Inflammatory macrophage treated with lipopolysaccharide for 1 hour (primary cell): ENCODE data around the gene DCK.

Source experiments
- DNase-seq, 2 donors: peaks; one replicate each; pipeline ENCODE4 v3.0.0-alpha.2; 2020 to 2022

Gene DCK

DNA sequence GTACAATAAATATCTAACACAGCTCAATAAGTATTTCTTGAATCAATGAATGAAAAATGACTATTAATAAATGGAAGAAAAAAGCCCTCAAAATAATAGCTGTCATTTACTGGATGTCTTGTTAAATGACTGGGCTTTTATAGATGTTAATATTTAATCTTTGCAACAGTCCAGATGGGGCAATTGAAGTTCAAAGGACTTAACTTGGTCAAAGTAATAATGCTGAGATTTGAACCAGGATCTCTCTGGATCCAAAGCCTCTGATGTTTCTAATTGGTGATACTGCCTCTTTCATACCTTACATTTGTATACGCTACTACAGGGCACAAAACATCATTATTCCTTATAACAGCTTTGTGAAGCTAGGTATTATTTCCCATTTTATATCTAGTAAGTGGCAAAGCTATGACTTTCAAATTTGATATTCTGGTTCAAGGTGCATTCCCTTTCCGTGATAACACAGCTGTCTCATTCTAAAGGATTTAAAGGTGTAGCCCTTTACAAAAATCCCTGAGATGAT, 72.6 kb downstream of the DCK start:
- DNase-seq, result no peak

DNA sequence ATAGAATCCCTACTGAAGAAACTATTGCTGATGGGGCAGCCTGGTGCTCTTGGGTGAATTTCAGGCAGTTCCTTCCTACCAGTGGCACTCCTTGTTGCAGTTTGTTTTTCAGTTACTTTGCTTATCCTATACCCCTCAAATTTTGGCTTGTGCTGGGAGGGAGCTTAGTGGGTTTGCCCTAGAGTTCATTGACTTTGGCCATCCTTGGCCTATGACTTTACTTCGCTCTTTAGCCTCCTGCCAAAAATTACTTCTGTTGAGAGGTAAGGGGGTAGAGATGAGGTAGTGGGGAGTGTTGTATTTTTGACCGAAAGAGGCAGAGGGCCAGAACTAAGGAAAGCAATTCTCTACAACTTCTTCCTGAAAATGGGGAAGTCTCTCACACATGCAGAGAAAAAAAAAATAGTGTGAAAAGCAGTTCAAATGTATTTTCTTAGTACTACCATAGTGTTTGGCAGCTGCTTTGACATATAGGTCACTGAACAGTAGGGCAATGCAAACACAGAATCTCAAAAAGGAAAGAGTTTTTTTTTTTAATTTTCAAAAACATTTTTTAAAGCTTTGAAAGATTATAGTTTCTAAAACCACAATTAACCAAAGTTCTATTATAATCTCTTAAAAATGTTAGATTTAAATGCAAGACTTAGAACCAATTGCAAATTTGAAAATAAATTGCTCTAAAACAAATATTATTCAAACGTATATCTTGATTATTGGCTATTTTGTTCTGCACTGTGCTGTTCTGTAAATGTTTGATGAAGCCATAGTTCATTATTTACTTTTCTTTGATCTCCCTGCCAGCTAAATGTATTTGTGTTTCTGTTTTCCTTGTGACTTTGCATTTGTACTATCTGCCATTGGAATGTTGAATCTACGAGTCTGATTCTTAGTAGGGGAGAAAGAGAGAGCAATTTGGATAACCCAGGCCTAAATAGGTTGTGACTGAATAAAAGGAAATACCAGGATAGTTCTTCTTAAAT, 73.6 kb downstream of the DCK start:
- no peak for DNase-seq

DNA sequence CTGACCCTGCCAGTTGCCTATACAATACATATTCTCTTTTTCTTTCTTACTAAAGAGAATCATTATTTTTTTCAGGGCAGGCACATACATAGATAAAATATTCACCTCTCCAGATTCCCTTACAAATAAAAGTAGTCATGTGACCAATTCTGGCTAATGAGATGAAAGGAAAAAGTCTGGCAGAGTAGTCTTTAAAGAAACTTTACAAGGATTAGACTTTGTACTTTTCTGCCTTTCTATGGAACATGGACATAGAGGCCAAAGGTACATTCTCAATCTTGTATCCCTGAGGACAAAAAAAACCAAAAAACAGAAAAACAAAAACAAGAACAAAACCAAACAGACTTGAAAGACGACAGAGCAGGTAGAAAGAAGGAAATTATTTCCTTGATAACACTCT, 75.6 kb downstream of the DCK start:
- no peak for DNase-seq

DNA sequence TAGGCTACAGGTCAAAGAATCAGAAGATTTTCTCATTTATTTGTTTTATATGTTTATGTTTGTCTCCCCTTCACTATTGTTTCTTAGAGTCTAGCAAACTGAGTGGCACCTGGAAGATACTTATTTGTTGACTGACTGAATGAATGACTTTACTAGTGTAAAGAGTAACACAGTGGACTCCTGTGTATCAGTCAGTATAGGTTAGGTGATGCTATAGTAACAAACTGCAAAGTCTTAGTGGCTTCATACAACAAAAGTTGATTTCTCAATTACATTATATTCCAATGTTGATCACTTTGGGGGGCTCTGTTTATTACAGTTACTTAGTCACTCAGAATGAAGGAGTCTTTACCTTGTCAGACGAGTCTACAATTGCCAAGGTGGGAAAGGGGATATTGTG, 76.6 kb downstream of the DCK start:
- no peak for DNase-seq

DNA sequence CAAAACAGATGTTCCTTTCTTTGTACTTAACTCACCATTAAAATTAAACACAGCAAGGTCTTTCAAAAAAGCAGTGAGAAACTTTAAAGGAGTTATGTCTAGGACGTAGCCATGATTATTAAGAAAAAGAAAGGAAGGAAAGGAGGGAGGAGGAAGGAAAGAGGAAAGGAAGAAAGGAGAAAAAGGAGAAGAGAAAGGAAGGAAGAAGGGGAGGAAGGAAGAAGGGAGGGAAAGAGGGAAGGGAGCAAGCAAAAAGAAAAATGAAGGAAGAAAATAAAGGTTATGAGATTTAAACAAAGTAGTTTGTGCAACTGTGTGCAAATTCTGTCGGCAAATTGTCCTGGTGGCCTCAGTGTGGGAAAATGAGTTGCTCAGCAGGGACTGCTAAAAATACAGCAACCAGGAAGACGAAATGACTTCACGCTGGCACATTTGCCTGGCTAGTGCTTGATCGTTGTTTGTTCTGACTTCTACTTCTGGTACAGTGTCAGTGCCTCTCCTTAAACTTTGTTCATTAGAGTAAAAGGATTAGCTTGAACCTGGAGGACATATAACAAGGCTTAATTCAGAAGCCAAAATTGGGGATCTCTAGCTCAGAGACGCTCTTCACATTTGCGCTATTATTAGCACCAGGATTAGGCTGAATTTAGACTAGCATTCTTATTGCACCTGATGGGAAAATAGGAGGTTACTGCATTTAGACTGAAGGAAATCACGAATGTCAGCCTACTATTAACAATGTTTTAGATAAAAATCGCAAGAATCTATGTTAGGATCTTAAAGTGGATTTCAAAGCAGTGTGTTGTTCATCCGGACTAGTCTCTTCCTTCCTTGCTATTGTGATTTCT, 81.2 kb downstream of the DCK start:
- no peak for DNase-seq
